Left ventricle myocardium inferior (tissue), 1 donor: ENCODE data around the gene MAP6D1. TPM values are rescaled to one million over a fixed set of nuclear protein-coding genes. Genes with fewer than 3 reads are reported as not detected.

Experiments
- DNase-seq: peaks from one replicate; pipeline ENCODE4 v3.0.0-alpha.2; 2020
- H3K27ac ChIP-seq: fragments of 200-600 bp; replicated peaks from 2 replicates; pipeline ENCODE4 v1.8.0; 2021
- H3K27me3 ChIP-seq: fragments of 200-600 bp; 2 replicates; pipeline ENCODE4 v1.8.0; 2021; ENCODE audit warnings: low read depth
- H3K36me3 ChIP-seq: fragments of 200-600 bp; 2 replicates; pipeline ENCODE4 v1.8.0; 2021
- H3K4me1 ChIP-seq: fragments of 200-600 bp; 2 replicates; pipeline ENCODE4 v1.8.0; 2021
- H3K4me3 ChIP-seq: fragments of 200-600 bp; 2 replicates; pipeline ENCODE4 v1.8.0; 2021; ENCODE audit warnings: mild to moderate bottlenecking, moderate library complexity
- H3K9me3 ChIP-seq: fragments of 200-600 bp; replicated peaks from 2 replicates; pipeline ENCODE4 v1.8.0; 2021
- CTCF ChIP-seq: fragments of 200-600 bp; IDR thresholded peaks from 2 replicates; pipeline ENCODE4 v1.8.0; 2021; ENCODE audit warnings: antibody characterized with exemption, mild to moderate bottlenecking, borderline replicate concordance
- intact Hi-C: fragments of 100-400 bp; cut with micrococcal nuclease; formaldehyde crosslinking; loops from one replicate; pipeline ENCODE4 v1.11.0; 2022
- total RNA-seq: library from RNA; stranded (reverse); fragmentation: NEBNext Ultra II Directional; extraction: Animal tissue kit (Norgen Biotek cat#: 25700); gene quantifications from one replicate; pipeline ENCODE4 v1.2.1, GENCODE V29; 2021
- donor health status: DM: no; HTN: yes; CAD: no; lungs with severe emphysema.

Gene MAP6D1
- total RNA-seq, 1 donor from 2014 or later = 2.4 TPM

DNA sequence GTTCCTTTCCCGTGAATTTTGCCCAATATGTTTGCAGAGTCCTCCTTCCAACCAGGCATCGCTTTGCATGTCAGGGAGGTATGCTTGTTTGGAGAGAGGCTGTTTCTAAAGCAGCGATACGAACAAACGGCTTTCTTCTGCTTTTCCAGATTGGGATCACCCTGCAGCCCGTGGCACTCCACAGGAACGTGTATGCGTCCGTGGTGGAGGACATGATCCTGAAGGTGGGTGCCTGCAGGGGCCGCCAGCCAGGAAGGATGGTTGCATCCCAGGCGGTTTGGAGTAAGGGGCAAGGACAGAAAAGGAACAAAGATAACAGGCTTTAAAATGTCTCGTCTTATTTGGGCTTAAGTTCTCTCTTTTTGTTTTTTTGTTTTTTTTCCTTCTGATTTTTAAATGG, 17.5 kb downstream of the MAP6D1 start:
- peaks cover 85% of the 10 kb centered on the region for H3K36me3 ChIP-seq
- H3K4me1 ChIP-seq = peaks cover 1% of the 10 kb centered on the region
- intact Hi-C loops = no loop called here
- no peaks in the 10 kb centered on the region for H3K9me3 ChIP-seq
- no peak for DNase-seq
- no peak for TF ChIP-seq CTCF
- no peaks in the 10 kb centered on the region for H3K27me3 ChIP-seq
- no peak overlapping the region for H3K27ac ChIP-seq
- H3K4me3 ChIP-seq = no peak overlapping the region

DNA sequence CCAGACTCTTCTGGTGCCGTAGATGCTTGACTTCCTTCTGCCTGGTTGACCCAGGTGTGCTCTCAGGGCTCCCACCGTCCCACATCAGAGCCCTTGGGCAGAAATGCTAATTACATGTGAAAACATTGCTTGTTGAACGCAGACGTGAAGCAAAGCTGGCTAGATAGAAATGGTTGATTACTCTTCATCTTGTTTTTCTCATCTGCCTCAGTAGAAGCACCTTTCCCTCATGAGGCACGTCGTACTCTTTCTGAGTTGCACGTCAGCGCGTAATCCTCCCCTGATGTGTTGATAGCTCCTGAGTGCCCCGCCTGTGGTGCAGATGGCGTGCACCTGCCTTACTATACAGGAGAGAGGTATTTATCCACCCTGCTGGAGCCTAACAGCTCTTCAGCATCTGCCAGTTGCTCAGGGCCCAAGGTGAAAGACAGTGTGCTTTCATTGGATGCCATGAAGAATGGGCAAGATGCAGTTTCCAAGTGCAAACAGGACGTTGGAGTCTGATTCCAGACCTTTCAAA, 18.1 kb downstream of the MAP6D1 start:
- DNase-seq = no peak
- Histone ChIP-seq H3K9me3 (no peaks in the 10 kb centered on the region), H3K4me1 (peaks cover 3% of the 10 kb centered on the region), H3K36me3 (peaks cover 91% of the 10 kb centered on the region), H3K27ac (no peak overlapping the region), H3K4me3 (no peak overlapping the region), H3K27me3 (no peaks in the 10 kb centered on the region)
- no peak for TF ChIP-seq CTCF
- intact Hi-C loops = no loop called here

- Histone ChIP-seq H3K4me1 (peaks cover 15% of the 10 kb centered on the region), H3K27ac (no peak overlapping the region), H3K27me3 (no peaks in the 10 kb centered on the region), H3K4me3 (no peak overlapping the region), H3K9me3 (no peaks in the 10 kb centered on the region), H3K36me3 (peaks cover 96% of the 10 kb centered on the region)
- intact Hi-C loops = no loop called here
- DNase-seq = no peak
- TF ChIP-seq CTCF = no peak
Measured at GRCh38 chr3:183802989-183803388, 22.4 kb downstream of the MAP6D1 start.

GRCh38 chr3:183801601-183802000, 23.8 kb downstream of the MAP6D1 start:
- intact Hi-C loops = no loop called here
- H3K36me3 ChIP-seq = peaks cover 89% of the 10 kb centered on the region
- no peaks in the 10 kb centered on the region for H3K9me3 ChIP-seq
- no peak for TF ChIP-seq CTCF
- no peak overlapping the region for H3K4me3 ChIP-seq
- H3K27me3 ChIP-seq = no peaks in the 10 kb centered on the region
- H3K4me1 ChIP-seq = peaks cover 15% of the 10 kb centered on the region
- DNase-seq = no peak
- no peak overlapping the region for H3K27ac ChIP-seq

DNA sequence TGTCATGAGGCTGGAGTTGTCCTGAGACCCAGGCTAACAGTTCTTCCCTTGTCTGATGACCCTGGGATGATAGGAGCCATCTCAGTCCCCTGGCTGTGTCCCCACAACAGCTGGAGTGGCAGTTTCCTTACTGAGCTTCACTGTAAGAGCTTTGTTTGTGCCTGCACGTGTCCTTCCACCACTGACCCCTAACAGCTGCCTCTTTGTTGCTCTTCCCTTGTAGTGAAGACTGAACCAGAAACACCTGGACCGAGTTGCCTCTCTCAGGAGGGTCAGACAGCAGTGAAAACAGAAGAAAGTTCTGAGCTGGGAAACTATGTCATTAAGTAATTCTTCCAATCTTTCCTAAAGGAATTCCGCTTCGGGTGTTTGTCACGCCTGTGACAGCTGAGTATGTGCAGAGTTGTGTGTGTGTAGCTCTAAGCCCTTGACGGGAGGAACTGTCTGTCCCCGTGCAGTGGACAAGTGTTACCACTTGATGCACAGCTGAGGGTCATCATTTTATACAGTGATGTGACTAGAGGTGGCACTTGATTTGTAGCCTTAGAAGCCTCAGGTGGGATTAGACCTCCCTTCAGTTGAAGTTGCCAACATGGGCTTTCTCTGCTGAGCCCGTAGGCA, 25.0 kb downstream of the MAP6D1 start:
- H3K4me3 ChIP-seq = no peak overlapping the region
- H3K27me3 ChIP-seq = no peaks in the 10 kb centered on the region
- DNase-seq = no peak
- H3K36me3 ChIP-seq = peaks cover 77% of the 10 kb centered on the region
- H3K27ac ChIP-seq = peak overlapping the region; percentile 51
- no peaks in the 10 kb centered on the region for H3K9me3 ChIP-seq
- TF ChIP-seq CTCF = no peak
- intact Hi-C loops = no loop called here
- peaks cover 21% of the 10 kb centered on the region for H3K4me1 ChIP-seq
